Keratinocyte (primary cell): Measurements from ENCODE around the gene DPYSL4.

ENCODE experiments used
- CTCF ChIP-seq, 3 experiments: IDR thresholded peaks in 1 of 3; conservative IDR thresholded peaks in 1 of 3; optimal IDR thresholded peaks in 1 of 3; 2 replicates in 2 of 3; 3 replicates in 1 of 3; pipeline versions ENCODE3 to v1.5.1; 2011; ENCODE audit warnings: low read length in 3 of 3, mild to moderate bottlenecking in 3 of 3, moderate library complexity in 2 of 3, control low read depth in 1 of 3, inconsistent platforms in 1 of 3; ENCODE audit not compliant: insufficient read depth in 2 of 3; ENCODE audit errors: extremely low read depth in 1 of 3
- EZH2 ChIP-seq: IDR thresholded peaks from one replicate; pipeline ENCODE4 v1.6.1; 2012; ENCODE audit warnings: inconsistent platforms, mild to moderate bottlenecking, low read length, moderate library complexity

- no peak for TF ChIP-seq CTCF (optimal IDR thresholded peaks at IDR 0.05 in 1 of 3, IDR thresholded peaks at IDR 0.05 in 1 of 3, conservative IDR thresholded peaks at IDR 0.05 in 1 of 3; ENCODE audit: extremely low read depth in 1 of 3, insufficient read depth in 2 of 3, low read length in 3 of 3)
- no peak for TF ChIP-seq EZH2
Measured at GRCh38 chr10:132198068-132198370, 11.3 kb downstream of the DPYSL4 start.
